PC-9 (cell line): ENCODE results near the gene OR6J1. TPM values are rescaled to one million over a fixed set of nuclear protein-coding genes. Genes with fewer than 3 reads are reported as not detected.
A peak's percentile ranks its signal among the peaks of the same experiment; 100 is the strongest.
"Not testable (repeated sequence)": the region's sequence is repeated elsewhere in the genome, so short reads cannot be mapped to it uniquely, and the experiment has no call there.

ENCODE experiments used
- BruUV-seq: library from RNA; stranded (reverse); fragments of 400-500 nt; replicated peaks from 2 replicates; lab custom pipeline; 2021; lab: Mats Ljungman, UMichigan
- CTCF ChIA-PET: fragments of 300-600 bp; sonication (Branson Sonifier 250); formaldehyde crosslinking; loops from one replicate; lab custom pipeline; 2022; ENCODE audit warnings: antibody characterized with exemption; lab: Charles Lee
- POLR2A ChIA-PET: fragments of 300-600 bp; sonication (Branson Sonifier 250); formaldehyde crosslinking; loops from one replicate; lab custom pipeline; 2022; ENCODE audit warnings: antibody characterized with exemption; ENCODE audit not compliant: unreplicated experiment; lab: Charles Lee
- DNase-seq, 2 experiments: peaks; one replicate each; pipeline versions ENCODE4 v3.0.0 to v3.0.0-alpha.2; 2015 to 2022; ENCODE audit warnings: mixed read lengths in 1 of 2
- H2AFZ ChIP-seq: fragments of 200-600 bp; sonication (generic); 2 replicates; pipeline ENCODE4 v1.8.1; 2017; ENCODE audit warnings: antibody characterized with exemption
- H3F3A ChIP-seq: fragments of 200-600 bp; sonication (generic); 2 replicates; pipeline ENCODE4 v1.8.1; 2017; ENCODE audit warnings: antibody characterized with exemption, mild to moderate bottlenecking, low read depth; ENCODE audit not compliant: insufficient read depth
- H3K27ac ChIP-seq: fragments of 200-600 bp; sonication (generic); 2 replicates; pipeline ENCODE4 v1.6.1; 2016; ENCODE audit warnings: mixed run types
- H3K27me3 ChIP-seq: fragments of 200-600 bp; sonication (generic); 2 replicates; pipeline ENCODE4 v1.6.1; 2016; ENCODE audit warnings: low read depth, mixed run types; ENCODE audit not compliant: insufficient read depth
- H3K36me3 ChIP-seq: fragments of 200-600 bp; sonication (generic); 2 replicates; pipeline ENCODE4 v1.6.1; 2016; ENCODE audit warnings: low read depth, mixed run types
- H3K4me1 ChIP-seq: fragments of 200-600 bp; sonication (generic); replicated peaks from 2 replicates; pipeline ENCODE4 v1.6.1; 2016; ENCODE audit warnings: mixed run types; ENCODE audit not compliant: insufficient read depth
- H3K4me2 ChIP-seq: fragments of 200-600 bp; sonication (generic); 2 replicates; pipeline ENCODE4 v1.6.1; 2017; ENCODE audit warnings: mixed run types
- H3K4me3 ChIP-seq: fragments of 200-600 bp; sonication (generic); 2 replicates; pipeline ENCODE4 v1.6.1; 2016; ENCODE audit warnings: mixed run types
- H3K79me2 ChIP-seq: fragments of 200-600 bp; sonication (generic); 2 replicates; pipeline ENCODE4 v1.6.1; 2017; ENCODE audit warnings: low read depth, mixed run types
- H3K9me2 ChIP-seq: fragments of 200-600 bp; sonication (generic); 2 replicates; pipeline ENCODE4 v1.8.1; 2017; ENCODE audit warnings: mild to moderate bottlenecking; ENCODE audit not compliant: insufficient read depth
- H3K9me3 ChIP-seq: fragments of 200-600 bp; sonication (generic); 2 replicates; pipeline ENCODE4 v1.8.1; 2016; ENCODE audit warnings: low read depth; ENCODE audit not compliant: insufficient read depth
- H4K20me1 ChIP-seq: fragments of 200-600 bp; sonication (generic); 2 replicates; pipeline ENCODE4 v1.8.1; 2017; ENCODE audit not compliant: insufficient read depth
- EZH2 ChIP-seq: fragments of 200-600 bp; sonication (generic); IDR thresholded peaks from 2 replicates; pipeline ENCODE4 v1.8.0; 2017; ENCODE audit warnings: antibody characterized with exemption, low read depth
- intact Hi-C: fragments of 100-400 bp; cut with micrococcal nuclease; formaldehyde crosslinking; loops from one replicate; pipeline ENCODE4 v1.10.0; 2022; ENCODE audit not compliant: unreplicated experiment
- total RNA-seq: library from RNA; stranded (reverse); gene quantifications from 2 replicates; pipeline ENCODE4 v1.2.3, GENCODE V29; 2021
- TF ChIP-seq, protein P1 (sequence below): fragments of 200-600 bp; sonication (generic); conservative IDR thresholded peaks from 2 replicates; pipeline ENCODE4 v1.6.1; 2017; ENCODE audit warnings: mixed run types, antibody characterized with exemption, mild to moderate bottlenecking, moderate library complexity

Gene OR6J1
- total RNA-seq, 1 experiment from 2014 or later: 0.11 TPM

DNA sequence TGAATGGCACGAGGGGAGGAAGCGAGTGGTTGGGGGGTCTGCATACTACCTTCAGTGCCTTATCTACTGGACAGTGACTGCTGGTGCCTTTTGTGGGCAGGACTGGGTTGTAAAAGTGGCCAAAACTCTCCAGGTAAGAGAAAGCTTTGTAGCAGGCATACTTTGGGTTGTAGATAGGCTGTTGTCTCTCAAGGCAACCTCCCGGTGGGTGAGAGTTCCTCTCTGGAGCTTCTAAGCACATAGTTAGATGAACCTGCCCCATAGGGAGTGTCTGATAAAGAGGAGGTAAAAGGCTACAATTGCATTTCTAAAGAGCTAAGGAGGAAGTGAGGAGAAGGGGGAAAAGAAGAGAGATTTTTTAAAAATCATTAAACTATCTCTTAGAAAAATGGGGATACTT lies 51.0 kb downstream of the OR6J1 start:
- Histone ChIP-seq H3K9me3 (no peaks in the 10 kb centered on the region), H3K27ac (no peak overlapping the region), H3K4me2 (no peak overlapping the region), H2AFZ (no peak overlapping the region), H3K36me3 (no peaks in the 10 kb centered on the region), H4K20me1 (no peaks in the 10 kb centered on the region), H3F3A (peaks cover 10% of the 10 kb centered on the region; the same call in 1 of the 2 replicates), H3K9me2 (no peaks in the 10 kb centered on the region), H3K4me1 (peaks cover 38% of the 10 kb centered on the region), H3K79me2 (peaks cover 9% of the 10 kb centered on the region), H3K27me3 (no peaks in the 10 kb centered on the region), H3K4me3 (no peak overlapping the region)
- ChIA-PET POLR2A (interaction anchor here (0.5 to 0.6 kb wide), 2 partner anchors 10 to 102 kb away, joined by 4 to 9 read pairs; no protein-coding TSS in a partner anchor), CTCF (no interaction called here)
- DNase-seq: no peak
- no TSS peak for BruUV-seq
- TF ChIP-seq, protein P1, sequence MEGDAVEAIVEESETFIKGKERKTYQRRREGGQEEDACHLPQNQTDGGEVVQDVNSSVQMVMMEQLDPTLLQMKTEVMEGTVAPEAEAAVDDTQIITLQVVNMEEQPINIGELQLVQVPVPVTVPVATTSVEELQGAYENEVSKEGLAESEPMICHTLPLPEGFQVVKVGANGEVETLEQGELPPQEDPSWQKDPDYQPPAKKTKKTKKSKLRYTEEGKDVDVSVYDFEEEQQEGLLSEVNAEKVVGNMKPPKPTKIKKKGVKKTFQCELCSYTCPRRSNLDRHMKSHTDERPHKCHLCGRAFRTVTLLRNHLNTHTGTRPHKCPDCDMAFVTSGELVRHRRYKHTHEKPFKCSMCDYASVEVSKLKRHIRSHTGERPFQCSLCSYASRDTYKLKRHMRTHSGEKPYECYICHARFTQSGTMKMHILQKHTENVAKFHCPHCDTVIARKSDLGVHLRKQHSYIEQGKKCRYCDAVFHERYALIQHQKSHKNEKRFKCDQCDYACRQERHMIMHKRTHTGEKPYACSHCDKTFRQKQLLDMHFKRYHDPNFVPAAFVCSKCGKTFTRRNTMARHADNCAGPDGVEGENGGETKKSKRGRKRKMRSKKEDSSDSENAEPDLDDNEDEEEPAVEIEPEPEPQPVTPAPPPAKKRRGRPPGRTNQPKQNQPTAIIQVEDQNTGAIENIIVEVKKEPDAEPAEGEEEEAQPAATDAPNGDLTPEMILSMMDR: no peak
- TF ChIP-seq EZH2: no peak
- intact Hi-C loops: no loop called here

DNA sequence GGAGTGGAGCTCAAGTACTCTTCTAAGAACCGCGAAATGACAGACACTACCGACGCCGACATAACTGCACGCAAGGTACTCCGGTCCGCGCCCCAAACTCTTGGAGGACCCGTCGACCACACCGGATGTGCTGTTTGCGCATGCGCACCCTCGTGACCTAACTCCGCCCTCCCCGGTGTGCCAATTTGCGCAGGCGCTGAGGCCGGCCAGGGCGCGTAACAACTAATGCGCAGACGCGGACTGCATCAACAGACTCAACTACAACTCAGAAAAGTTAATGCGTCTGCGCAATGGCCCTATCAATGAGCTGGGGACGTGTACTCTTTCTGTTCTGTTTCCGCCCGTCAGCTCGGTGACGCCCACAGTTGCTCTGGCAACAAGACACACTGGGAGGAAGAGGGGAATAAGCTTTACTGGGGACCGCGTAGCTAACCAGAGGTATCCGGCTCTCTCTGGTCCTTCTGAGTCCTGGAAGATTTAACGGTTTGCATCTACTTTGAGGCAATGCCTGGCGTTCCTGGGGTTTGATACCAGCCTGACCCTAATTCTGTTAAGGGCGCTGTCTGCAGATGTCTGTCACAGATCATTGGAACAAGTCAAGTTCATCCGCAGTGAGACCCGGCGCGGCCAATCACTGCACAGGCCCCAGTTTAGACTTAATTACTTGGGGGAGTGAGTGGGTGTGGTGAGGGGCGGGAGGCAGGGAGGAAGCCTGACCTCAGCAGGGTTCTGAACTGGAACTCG lies 54.9 kb downstream of the OR6J1 start, which contains the start of gene DAD1:
DAD1 (minus strand) TSS at position 129 of the 744 bp plus-strand sequence; CDS start at position 62, 67 bp downstream.
- H3K27me3 ChIP-seq: no peaks in the 10 kb centered on the region
- H3K9me3 ChIP-seq: no peaks in the 10 kb centered on the region
- no peaks in the 10 kb centered on the region for H3K9me2 ChIP-seq
- peaks cover 5% of the 10 kb centered on the region; the same call in 1 of the 2 replicates for H3K36me3 ChIP-seq
- peak within 1 kb of the TSS; percentile 92 for H2AFZ ChIP-seq
- intact Hi-C loops: loop anchor here (1.0 kb wide), 1 partner anchor 25 kb away; no protein-coding TSS in a partner anchor
- H4K20me1 ChIP-seq: no peaks in the 10 kb centered on the region; the same call in 1 of the 2 replicates
- DNase-seq: peak; percentile 95 to 97
- peaks cover 10% of the 10 kb centered on the region; the same call in 1 of the 2 replicates for H3F3A ChIP-seq
- ChIA-PET CTCF (interaction anchor here (0.5 to 1.4 kb wide), 8 partner anchors 10 to 480 kb away, joined by 3 to 6 read pairs (median 4); no protein-coding TSS in a partner anchor), POLR2A (interaction anchor here (0.5 to 2.1 kb wide), 16 partner anchors 9 to 386 kb away, joined by 3 to 13 read pairs (median 4); partner anchors contain the start of genes ABHD4 and LRP10)
- peak within 1 kb of the TSS; percentile 90 for H3K4me2 ChIP-seq
- peaks cover 34% of the 10 kb centered on the region for H3K4me1 ChIP-seq
- H3K27ac ChIP-seq: peak within 1 kb of the TSS; percentile 79
- H3K79me2 ChIP-seq: peaks cover 47% of the 10 kb centered on the region
- TF ChIP-seq EZH2: no peak
- TF ChIP-seq, protein P1: no peak
- peak within 1 kb of the TSS; percentile 87 for H3K4me3 ChIP-seq
- BruUV-seq: no TSS peak

DNA sequence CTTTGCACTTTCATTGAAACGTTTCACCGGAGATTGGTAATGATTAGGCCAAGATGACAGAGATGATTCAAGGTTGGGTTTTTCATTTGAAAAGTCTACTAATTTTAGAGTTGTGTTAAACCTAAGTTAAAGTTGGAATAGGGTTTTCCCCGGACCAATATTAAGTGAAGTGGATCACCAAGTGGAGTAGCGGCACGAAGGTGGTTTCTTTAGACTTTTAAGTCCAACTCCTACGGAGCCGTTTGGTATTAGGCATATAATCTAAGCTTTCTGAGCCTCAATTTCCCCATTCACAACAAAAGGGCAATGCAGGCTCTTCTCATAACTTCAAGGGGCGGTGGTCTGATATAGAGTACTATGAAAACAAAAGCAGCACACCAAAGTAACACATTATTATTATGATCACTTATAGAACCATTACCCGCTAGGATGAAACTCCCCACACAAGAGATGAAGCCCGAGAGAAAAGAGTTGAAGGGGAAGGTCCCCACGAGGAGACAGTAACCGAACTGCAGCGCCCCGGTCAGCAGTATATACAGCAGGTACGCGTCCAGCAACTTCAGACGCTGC lies 55.5 kb downstream of the OR6J1 start:
- CTCF ChIA-PET: interaction anchor here (0.9 to 1.4 kb wide), 5 partner anchors 13 to 480 kb away, joined by 3 to 5 read pairs (median 4); no protein-coding TSS in a partner anchor
- DNase-seq: no peak
- Histone ChIP-seq H3K9me3 (no peaks in the 10 kb centered on the region), H3K27ac (peak overlapping the region; percentile 59), H3K4me1 (peaks cover 28% of the 10 kb centered on the region), H3K36me3 (peaks cover 5% of the 10 kb centered on the region; the same call in 1 of the 2 replicates), H3K9me2 (no peaks in the 10 kb centered on the region), H3F3A (peaks cover 10% of the 10 kb centered on the region; the same call in 1 of the 2 replicates), H4K20me1 (no peaks in the 10 kb centered on the region; the same call in 1 of the 2 replicates), H3K4me3 (peak overlapping the region; percentile 87), H3K4me2 (peak overlapping the region; percentile 90), H3K79me2 (peaks cover 53% of the 10 kb centered on the region), H2AFZ (peak overlapping the region; percentile 86), H3K27me3 (no peaks in the 10 kb centered on the region)
- POLR2A ChIA-PET: interaction anchor here (0.5 to 2.1 kb wide), 7 partner anchors 10 to 312 kb away, joined by 3 to 13 read pairs (median 5); partner anchors contain the start of gene ABHD4
- intact Hi-C loops: loop anchor here (1.0 kb wide), 1 partner anchor 26 kb away; no protein-coding TSS in a partner anchor
- BruUV-seq: TSS peak; percentile 68
- no peak for TF ChIP-seq EZH2
- TF ChIP-seq, protein P1: no peak

DNA sequence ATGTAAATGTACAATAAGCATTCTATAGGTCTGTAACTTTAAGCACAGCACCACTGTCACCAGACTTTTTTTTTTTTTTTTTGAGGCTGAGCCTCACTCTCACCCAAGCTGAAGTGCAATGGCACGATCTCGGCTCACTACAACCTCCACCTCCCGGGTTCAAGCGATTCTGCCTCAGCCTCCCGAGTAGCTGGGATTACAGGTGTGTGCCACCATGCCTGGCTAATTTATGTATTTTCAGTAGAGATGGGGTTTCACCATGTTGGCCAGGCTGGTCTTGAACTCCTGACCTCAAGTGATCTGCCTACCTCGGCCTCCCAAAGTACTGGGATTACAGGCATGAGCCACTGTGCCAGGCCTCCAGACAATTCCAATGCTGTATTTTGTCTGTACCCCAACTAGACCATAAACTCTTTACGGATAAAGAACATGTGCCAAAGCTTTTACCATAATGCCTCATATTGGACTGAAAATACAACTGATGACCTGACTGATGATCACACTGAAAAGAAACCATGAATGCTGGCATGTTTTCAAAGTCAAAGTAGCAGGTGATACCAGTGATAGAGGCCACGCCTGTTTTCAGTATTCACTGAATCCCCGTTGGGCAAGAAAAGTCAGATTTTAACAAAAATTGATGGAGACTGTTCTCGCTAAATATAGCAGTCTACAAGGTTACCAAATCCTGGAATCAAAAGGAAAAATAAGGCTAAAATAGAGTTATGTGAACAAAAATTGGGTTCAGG lies 56.3 kb downstream of the OR6J1 start:
- POLR2A ChIA-PET: interaction anchor here (0.7 kb wide), 1 partner anchor 11 kb away, joined by 6 read pairs; no protein-coding TSS in a partner anchor
- DNase-seq, H3K9me2 ChIP-seq, H2AFZ ChIP-seq, CTCF ChIA-PET, H3K9me3 ChIP-seq, H4K20me1 ChIP-seq, H3K27me3 ChIP-seq, intact Hi-C loops, BruUV-seq, H3K36me3 ChIP-seq: not testable (repeated sequence)
- peaks cover 20% of the 10 kb centered on the region for H3K4me1 ChIP-seq
- H3K27ac ChIP-seq: peak overlapping the region; percentile 59
- H3K4me3 ChIP-seq: peak overlapping the region; percentile 87
- peaks cover 57% of the 10 kb centered on the region for H3K79me2 ChIP-seq
- H3F3A ChIP-seq: peaks cover 10% of the 10 kb centered on the region; the same call in 1 of the 2 replicates
- peak overlapping the region; percentile 90 for H3K4me2 ChIP-seq
